Epidermal melanocyte (primary cell): ENCODE data around the gene TRPM4.
"Not testable (repeated sequence)": the region's sequence is repeated elsewhere in the genome, so short reads cannot be mapped to it uniquely, and the experiment has no call there.

ENCODE experiments used
- DNase-seq: peaks from one replicate; pipeline ENCODE4 v3.0.0; 2011; ENCODE audit warnings: low spot score; ENCODE audit not compliant: insufficient read length

TRPM4 gene

GRCh38 chr19:49126575-49126974, 31.0 kb upstream of the TRPM4 start:
- DNase-seq, result no peak

GRCh38 chr19:49127225-49127624, 30.4 kb upstream of the TRPM4 start:
- not testable (repeated sequence) for DNase-seq

- DNase-seq, result peak; percentile 99
Observed at GRCh38 chr19:49127674-49128544, 29.7 kb upstream of the TRPM4 start.

GRCh38 chr19:49128545-49129237, 28.9 kb upstream of the TRPM4 start:
- DNase-seq, result no peak

DNA sequence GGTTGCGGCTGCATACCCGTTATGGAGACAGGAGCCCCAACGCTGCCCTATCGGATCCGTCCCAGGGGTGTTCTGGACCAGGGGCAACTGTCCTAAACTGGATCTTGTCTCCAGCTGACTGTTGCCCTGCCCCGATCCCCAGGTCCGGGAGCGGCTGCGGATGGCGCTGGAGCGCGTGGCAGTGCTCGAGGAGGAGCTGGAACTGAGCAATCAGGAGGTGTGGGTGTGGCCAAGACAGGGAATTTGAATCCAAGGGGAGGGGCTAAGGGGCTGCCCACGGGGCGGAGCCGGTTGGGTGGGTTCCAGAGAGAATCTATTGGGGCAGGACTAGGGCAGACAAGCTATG, 28.4 kb upstream of the TRPM4 start:
- no peak for DNase-seq

DNA sequence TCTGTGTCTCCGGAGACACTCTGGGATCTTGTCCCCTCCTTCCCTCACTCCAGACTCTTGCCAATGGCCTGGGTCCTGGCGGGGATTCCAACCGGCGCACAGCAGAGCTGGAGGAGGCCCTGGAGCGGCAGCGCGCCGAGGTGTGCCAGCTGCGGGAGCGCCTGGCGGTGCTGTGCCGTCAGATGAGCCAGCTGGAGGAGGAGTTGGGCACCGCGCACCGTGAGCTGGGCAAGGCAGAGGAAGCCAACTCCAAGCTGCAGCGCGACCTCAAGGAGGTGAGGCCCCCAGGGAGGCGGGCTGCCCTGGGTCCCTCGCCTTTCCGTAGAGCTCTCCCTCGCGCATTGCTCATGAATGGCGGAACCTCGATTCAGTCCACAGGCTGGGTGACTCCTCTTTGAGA, 27.3 kb upstream of the TRPM4 start:
- no peak for DNase-seq

- DNase-seq, result no peak
Observed at GRCh38 chr19:49132974-49133609, 24.5 kb upstream of the TRPM4 start.

DNA sequence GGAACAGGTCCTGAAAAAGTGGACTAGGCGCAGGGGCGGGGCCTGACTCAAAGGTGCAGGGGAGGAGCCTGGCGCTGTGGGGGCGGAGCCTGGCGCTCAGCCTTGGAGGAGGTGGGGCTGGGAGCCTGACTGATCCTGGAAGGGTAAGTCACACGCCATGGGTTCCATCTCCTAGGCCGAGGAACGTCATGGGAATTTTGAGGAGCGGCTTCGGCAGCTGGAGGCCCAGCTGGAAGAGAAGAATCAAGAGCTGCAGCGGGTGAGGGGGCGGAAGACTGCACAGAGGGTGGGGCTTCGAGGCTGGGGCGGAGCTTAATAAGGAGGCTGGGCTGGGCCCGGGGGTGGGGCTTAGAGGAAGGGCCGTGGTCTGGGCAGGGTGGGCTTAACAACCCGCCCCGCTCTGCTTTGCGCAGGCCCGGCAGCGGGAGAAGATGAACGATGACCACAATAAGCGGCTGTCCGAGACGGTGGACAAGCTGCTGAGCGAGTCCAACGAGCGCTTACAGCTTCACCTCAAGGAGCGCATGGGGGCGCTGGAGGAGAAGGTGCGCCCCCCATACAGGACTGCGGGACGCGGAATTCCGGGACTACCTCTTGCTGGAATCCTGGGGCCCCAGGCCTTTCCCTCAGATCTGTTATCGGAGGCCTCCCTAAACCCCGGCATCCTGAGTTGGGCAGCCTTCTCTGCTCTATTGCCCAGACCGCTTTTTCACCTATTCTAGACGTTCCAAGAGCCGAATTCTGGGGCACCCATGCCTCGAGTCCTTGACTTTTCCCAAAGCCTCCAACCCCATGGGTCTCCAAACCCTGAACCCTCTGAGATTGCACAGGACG, 23.8 kb upstream of the TRPM4 start:
- DNase-seq, result no peak

DNA sequence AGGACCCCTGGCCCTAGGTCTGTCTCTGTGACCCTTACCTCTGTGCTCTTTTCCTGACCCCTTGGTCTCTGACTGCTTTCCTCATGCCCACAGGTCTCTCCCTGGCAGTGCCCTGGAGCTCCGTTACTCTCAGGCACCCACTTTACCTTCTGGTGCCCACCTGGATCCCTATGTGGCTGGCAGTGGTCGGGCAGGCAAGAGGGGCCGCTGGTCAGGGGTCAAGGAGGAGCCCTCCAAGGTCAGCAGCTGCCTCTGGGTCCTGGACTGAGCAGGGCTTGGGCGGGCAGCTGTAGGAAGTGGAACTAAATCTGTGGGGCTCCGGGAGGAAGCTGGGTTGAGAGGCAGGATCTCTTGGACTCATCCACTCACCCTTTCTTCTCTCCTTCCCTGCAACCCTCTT, 21.9 kb upstream of the TRPM4 start:
- DNase-seq, result no peak

DNA sequence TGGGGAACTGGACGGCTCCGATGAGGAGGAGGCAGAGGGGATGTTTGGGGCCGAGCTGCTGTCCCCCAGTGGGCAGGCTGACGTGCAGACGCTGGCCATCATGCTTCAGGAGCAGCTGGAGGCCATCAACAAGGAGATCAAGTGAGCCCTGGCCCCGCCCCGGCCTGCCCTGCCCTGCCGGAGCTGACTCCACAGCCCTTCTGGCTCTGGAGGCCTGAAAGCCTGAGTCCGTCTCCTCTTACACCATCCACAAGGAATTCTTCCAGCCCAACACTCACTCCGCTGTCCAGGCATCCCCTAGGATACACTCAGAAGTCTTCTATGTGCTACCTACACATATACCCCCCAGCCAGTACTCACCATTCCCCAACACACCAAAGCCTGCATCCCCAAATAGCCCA, 20.8 kb upstream of the TRPM4 start:
- DNase-seq, result no peak

- DNase-seq, result no peak
Observed at GRCh38 chr19:49140951-49141350, 16.6 kb upstream of the TRPM4 start.

DNA sequence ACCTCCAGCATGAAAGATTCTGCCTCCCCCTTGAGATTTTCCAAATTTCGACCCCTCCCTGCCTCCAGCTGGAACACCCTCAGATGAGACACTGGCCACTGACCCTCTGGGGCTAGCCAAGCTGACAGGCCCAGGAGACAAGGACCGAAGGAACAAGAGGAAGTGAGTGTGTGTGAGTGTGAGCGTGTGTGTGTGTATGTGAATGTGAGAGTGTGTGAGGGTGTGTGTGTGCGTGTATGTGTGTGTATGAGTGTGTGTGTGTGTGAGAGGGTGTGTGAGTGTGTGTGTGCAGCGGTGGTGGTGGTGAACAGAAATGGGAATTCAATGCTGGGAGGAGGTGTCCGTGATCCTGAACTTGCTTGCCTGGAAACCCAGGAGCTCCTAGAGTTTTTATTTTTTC, 16.2 kb upstream of the TRPM4 start:
- DNase-seq, result no peak

DNA sequence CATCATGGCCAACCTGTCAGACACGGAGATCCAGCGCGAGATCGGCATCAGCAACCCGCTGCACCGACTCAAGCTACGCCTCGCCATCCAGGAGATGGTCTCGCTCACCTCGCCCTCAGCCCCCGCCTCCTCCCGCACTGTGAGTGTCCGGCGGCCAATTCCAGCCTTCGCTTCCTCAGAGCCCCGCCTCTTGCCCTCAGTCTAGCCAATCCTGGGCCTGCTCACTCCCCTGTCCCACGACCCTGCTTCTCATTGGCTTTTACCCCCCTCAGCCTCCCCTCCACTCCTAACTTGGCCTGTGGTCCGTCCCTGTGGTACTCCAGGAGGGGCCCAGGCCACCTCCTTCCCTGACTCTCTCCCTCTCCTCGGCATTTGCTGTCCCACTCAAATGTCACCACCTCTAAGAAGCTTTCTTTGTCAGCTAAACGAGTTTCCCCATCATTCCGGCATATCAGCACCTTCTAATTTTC, 14.7 kb upstream of the TRPM4 start:
- peak; percentile 98 for DNase-seq

GRCh38 chr19:49145573-49146407, 11.8 kb upstream of the TRPM4 start:
- DNase-seq, result peak; percentile 78

- not testable (repeated sequence) for DNase-seq
Observed at GRCh38 chr19:49146408-49146770, 11.2 kb upstream of the TRPM4 start.

DNA sequence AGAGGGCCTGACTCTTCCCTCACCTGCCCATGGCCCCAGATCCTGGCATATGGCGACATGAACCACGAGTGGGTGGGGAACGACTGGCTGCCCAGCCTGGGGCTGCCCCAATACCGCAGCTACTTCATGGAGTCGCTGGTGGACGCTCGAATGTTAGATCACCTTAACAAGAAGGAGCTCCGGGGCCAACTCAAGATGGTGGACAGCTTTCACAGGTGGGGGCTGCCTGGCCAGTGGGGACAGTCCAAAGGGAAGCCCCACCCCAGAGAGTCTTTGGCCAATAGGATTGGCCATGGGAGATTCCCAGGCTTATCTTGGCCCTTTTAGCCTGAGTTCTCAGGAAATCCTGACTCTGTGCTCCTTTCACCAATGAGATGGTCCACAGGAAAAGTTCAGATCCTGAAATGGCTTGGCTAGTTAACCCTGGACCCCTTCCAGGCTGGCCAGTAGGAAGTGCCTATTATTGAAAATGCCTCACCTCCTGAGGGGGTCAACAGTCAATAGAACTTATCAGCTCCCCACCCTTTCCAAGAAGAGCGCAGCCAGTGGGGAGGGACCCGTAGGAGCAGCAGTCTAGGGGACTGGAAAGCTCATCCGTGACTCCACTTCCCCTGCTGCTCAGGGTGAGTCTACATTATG, 9.4 kb upstream of the TRPM4 start:
- no peak for DNase-seq

GRCh38 chr19:49148784-49149651, 8.6 kb upstream of the TRPM4 start:
- DNase-seq, result peak; percentile 87

- DNase-seq, result peak; percentile 44
Observed at GRCh38 chr19:49149652-49150105, 7.9 kb upstream of the TRPM4 start.
